Measurements from ENCODE around the gene PSMD9. TPM values are rescaled to one million over a fixed set of nuclear protein-coding genes. Genes with fewer than 3 reads are reported as not detected.

The PSMD9 gene
- total RNA-seq, 1 donor from 2014 or later, result 24.6 TPM

DNA sequence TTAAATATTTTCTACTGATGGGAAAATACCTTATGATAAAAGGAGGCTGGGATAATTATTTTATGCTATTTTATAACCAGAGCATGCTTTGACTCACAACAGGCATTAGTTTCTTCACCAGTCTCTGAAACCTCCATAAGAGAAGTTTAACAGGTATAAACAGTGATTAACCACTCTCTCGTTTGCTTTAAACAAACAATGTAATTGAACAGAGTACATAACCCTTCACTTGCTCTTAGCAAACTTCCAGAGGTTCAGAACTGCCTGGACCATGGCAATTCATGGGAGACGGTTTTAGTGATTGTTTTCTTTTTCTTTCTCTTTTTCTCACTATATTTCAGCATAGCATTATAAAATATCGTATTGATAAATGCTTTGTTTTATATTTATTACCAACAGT is 65.1 kb downstream of the PSMD9 start:
- no peak for DNase-seq (ENCODE audit: low spot score)

DNA sequence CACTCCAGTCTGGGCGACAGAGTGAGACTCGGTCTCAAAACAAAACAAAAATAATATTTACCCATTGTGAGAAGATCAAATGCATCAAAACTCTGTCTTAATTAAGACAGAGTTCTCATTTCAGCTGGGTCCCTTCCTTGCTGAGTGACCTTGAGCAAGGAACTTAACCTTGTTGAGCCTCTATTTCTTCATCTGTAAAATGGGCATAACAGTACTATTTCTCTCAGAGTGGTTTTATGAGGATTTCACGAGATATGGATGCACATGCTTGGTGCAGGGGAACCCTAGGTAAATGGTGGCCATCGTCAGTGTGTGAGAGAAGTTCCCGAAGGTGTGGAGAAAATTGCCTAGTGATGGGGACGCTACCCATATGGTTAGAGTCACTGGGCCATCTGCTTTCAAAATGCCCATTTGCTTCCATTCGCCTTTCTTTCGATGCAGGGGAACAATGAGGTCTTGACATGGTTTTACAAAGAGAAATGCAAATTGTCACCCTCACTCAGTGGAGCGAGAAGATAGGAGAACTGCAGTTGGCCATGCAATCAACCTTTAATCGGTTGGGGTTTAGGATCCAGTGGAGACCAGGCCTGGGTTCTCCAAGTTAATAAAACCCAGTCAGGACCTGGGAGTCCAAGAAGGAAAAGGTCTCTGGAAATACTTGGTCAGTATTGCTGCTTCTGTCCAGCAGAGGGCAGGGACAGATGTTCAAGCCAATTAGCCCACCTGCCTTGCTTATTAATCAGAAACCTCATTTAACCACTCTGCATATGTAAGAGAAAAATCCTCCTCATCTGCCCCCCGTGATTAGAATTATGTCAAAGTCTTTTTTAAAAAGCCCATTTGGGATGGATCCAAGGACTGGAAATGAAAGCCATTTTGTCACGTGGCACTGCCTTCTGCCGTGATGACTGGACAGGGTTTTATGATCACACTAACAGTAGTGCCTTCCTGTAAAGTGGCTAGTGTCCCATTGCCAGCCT is 67.0 kb downstream of the PSMD9 start:
- no peak for DNase-seq (ENCODE audit: low spot score)

DNA sequence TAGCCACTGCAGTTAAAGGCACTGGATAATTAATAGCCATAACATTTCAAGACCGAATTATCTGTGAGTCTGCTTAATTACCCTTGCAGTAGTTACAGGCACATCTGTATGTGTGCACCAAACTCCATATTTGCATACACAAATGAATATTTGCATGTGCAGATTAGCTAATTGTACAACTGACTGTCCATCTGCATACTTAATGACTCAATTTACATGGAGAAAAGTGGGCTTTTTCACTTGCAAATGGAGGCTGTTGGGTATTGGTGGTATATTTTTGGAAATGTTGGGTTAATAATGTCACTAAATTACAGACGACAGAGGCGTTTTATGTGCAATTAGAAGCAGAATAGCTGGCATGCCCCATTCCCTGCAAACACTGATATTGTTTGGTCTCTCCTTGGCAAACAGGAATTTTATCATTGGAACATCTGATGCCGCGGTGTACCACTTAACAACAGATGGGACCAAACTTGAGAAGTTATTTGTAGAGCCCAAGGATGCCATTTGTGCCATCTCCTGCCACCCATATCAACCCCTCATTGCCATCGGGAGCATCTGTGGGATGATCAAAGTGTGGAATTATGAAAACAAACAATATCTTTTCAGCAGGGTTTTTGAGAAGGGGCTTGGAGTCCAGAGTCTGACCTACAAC is 69.4 kb downstream of the PSMD9 start:
- no peak for DNase-seq (ENCODE audit: low spot score)

DNA sequence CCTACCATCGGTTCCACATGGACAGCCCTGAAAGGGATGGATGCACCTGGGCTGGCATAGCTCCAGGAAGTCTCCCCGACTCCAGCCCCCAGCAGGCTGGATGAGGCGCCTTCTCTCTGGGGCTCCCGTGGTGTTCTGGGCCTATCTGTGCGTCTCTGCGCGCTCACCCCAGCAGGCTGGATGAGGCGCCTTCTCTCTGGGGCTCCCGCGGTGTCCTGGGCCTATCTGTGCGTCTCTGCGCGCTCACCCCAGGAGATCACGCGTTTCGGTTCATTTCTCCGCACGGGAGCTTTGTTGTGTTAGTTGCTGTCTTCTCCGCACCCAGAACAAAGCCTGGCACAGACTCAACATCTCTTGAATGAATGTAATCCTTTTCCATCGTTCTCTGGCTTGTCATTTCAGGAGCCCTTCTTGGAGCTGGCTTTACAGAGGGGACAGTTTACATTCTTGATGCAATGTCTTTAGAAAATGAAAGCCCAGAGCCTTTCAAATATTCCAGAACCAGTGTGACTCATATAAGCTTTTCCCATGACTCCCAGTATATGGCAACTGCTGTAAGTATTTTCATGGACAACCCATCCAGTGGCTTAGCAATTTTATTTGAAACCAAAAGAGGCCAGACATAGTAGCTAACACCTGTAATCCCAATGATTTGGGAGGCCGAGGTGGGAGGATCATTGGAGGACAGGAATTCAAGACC is 70.1 kb downstream of the PSMD9 start:
- no peak for DNase-seq (ENCODE audit: low spot score)

DNA sequence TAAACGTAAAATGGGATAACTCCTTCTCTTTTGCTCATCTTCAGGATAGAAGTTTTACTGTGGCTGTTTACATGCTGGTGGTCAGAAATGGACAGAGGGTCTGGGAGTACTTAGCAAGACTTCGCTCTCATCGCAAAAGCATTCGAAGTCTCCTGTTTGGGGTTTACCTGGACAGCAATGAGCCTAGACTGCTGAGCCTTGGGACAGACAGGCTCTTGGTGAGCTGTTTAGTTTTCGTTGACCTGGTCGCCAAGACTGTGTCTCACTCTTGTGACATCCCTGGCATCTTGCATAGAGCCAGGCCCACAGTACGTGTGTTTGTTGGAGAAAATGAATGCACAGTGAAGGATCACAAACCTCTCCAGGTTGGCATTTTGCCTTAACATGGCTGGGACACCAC is 72.0 kb downstream of the PSMD9 start:
- DNase-seq (ENCODE audit: low spot score), result no peak

DNA sequence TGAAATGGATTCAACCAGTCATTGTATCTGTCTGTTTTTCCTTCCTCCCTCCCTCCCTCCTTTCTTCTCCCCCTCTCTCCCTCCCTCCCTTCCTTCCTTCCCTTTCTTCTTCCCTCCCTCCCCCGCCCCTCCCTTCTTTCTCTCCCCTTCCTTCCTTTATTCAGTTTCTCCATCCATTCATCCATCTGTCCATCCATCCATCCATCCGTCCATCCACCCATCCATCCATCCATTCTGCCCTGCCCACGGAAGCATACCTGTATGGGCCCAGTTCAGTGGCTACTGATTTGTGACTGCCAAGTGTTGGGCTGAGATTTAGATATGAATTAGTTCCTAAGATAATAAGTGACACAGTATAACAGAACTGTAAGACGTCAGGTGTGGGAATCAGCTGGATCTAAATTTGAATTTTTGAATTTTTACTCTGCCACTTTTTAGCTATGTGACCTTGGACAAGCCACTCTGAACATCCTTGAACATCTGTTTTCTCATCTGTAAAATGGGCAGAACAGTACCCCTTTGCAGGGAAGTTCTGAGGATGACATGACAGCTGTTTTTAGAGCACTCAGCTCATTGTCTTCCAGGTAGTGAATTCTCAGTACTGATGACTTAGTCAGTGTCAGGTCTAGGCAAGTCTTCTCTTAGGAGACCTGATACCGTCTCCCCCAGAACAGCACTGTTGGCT is 72.7 kb downstream of the PSMD9 start:
- no peak for DNase-seq (ENCODE audit: low spot score)

DNA sequence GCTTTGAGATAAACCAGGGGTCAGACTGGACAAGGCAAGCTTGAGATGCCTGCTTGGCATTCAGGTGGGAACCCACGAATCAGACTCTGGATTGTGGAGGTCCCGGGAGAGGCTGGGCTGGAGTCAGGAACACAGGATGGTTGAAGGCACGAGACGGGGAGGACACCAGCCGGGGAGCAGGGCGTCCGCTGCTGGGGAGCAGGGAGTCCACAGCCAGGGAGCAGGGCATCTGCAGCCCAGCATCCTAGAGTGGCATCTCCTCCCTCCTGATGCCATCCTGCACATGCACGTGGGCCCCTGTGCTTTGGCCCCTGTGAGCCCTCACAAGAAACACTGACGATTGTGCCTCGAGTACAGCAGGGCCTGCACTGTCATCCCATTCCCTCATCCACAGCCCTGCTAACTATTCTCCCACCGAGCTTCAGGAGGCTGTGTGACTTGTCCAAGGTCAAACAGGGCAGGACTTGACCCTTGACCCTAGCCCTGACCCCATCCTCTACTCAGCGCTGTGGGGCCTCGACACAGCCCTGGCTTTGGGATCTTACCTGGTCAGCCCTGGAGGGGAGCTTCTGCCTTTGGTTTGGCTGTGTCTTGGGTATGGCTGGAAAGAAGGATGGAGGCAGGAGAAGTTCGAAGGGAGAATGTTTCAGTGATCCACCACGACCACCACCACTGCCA is 74.9 kb downstream of the PSMD9 start:
- DNase-seq (ENCODE audit: low spot score), result no peak

DNA sequence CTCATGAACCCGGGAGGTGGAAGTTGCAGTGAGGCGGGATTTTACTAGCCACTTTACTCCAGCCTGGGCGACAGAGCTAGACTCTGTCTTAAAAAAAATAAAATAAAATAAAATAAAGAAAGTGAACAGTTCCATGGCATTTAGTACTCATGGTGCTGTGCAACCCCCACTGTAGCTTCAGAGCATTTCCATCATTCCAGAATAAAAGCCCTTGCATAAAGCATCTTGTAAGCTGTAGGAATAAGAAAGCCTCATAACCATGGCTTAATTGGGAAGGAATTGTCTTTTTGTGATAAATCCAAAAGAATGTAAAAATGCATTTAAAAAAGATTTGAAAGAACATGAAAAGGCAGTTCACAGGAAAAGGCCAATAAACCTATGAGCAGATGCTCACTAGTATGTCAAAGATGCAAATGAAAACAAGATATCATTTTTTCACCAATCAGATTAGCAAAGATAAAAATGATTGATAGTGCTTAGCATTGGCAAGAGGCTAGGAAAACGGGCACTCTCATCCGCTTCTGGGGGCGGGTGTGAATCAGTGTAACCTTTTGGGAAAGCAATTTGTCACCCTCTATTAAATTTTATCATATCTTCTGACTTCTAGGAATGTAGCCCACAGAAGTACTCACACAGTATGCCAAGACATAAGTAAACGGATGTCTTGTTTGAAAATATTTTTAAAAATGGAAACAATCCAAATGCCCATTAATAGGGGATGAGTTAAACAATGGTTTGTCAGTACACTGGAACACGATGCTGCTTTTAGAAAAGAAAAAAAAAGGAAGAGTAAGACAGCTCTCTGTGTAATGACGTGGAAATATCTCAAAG is 76.4 kb downstream of the PSMD9 start:
- no peak for DNase-seq (ENCODE audit: low spot score)

DNA sequence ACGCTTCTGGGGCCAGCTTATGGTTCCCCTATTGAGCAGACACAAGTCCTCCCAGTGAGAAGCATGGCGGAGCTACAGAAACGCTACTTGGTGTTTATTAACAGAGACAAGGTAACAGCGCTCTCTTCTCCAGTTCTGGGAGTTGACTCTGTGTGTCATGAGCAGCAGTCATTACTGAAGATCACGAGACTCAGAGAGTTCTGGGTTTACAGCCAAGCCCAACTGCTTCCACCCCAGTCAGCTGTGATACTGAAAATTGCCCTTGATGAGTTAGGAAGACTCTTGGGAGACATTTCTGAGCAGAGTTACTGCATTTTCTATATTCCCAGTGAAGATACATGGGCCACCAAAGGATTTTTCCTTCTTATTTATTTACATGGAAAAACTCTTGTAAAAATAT is 78.4 kb downstream of the PSMD9 start:
- no peak for DNase-seq (ENCODE audit: low spot score)

Other genes with a start within 250 kb of the PSMD9 start
- gene MORN3, start 219.1 kb upstream of the PSMD9 start, total RNA-seq (ENCODE audit: insufficient read depth, low replicate concordance), result 1.9 TPM
- gene TMEM120B, start 176.0 kb upstream of the PSMD9 start, total RNA-seq (ENCODE audit: insufficient read depth, low replicate concordance), result 3.1 TPM
- 15.9 TPM for gene RHOF, start 95.1 kb upstream of the PSMD9 start, total RNA-seq (ENCODE audit: insufficient read depth, low replicate concordance)
- gene SETD1B, start 84.8 kb upstream of the PSMD9 start, total RNA-seq (ENCODE audit: insufficient read depth, low replicate concordance), result 3.4 TPM
- not detected for gene HPD, start 29.9 kb upstream of the PSMD9 start, total RNA-seq (ENCODE audit: insufficient read depth, low replicate concordance)
- gene CFAP251, start 29.8 kb downstream of the PSMD9 start, total RNA-seq (ENCODE audit: insufficient read depth, low replicate concordance), result 15.9 TPM
- gene BCL7A, start 133.1 kb downstream of the PSMD9 start, total RNA-seq (ENCODE audit: insufficient read depth, low replicate concordance), result 10.4 TPM
- gene MLXIP, start 190.0 kb downstream of the PSMD9 start, total RNA-seq (ENCODE audit: insufficient read depth, low replicate concordance), result 13.2 TPM

Measured in umbilical cord (tissue), 2 donors.